Fibroblast of the conjunctiva (primary cell): Measurements from ENCODE around the gene SPNS3.

Source experiments
- DNase-seq: peaks from one replicate; pipeline ENCODE4 v3.0.0-alpha.2; 2010; ENCODE audit warnings: low read depth

Gene SPNS3

GRCh38 chr17:4427505-4427904, 6.2 kb upstream of the SPNS3 start:
- no peak for DNase-seq

GRCh38 chr17:4436381-4436780, 2.6 kb downstream of the SPNS3 start:
- DNase-seq = no peak

- DNase-seq = no peak
Measured at GRCh38 chr17:4436846-4437245, 3.1 kb downstream of the SPNS3 start.

GRCh38 chr17:4438162-4438944, 4.6 kb downstream of the SPNS3 start:
- no peak for DNase-seq

GRCh38 chr17:4440021-4440420, 6.3 kb downstream of the SPNS3 start:
- no peak for DNase-seq

GRCh38 chr17:4440690-4441686, 7.2 kb downstream of the SPNS3 start:
- DNase-seq = no peak

- no peak for DNase-seq
Measured at GRCh38 chr17:4442582-4442981, 8.8 kb downstream of the SPNS3 start.

GRCh38 chr17:4443476-4443875, 9.7 kb downstream of the SPNS3 start:
- no peak for DNase-seq

GRCh38 chr17:4444782-4445473, 11.2 kb downstream of the SPNS3 start:
- no peak for DNase-seq

- DNase-seq = no peak
Measured at GRCh38 chr17:4445731-4446130, 12.0 kb downstream of the SPNS3 start.

GRCh38 chr17:4446326-4447071, 12.8 kb downstream of the SPNS3 start:
- DNase-seq = no peak

- DNase-seq = no peak
Measured at GRCh38 chr17:4448197-4448980, 14.6 kb downstream of the SPNS3 start.

GRCh38 chr17:4449736-4450135, 16.0 kb downstream of the SPNS3 start:
- no peak for DNase-seq

GRCh38 chr17:4450710-4451316, 17.1 kb downstream of the SPNS3 start:
- no peak for DNase-seq

GRCh38 chr17:4453812-4454591, 20.3 kb downstream of the SPNS3 start:
- DNase-seq = no peak

- DNase-seq = no peak
Measured at GRCh38 chr17:4460661-4461060, 26.9 kb downstream of the SPNS3 start.

- no peak for DNase-seq
Measured at GRCh38 chr17:4463818-4464476, 30.2 kb downstream of the SPNS3 start.

GRCh38 chr17:4465786-4466185, 32.0 kb downstream of the SPNS3 start:
- no peak for DNase-seq

- DNase-seq = no peak
Measured at GRCh38 chr17:4467287-4467686, 33.5 kb downstream of the SPNS3 start.
